Kasumi-1 (cell line): ENCODE measurements around the gene WNT9A.

Experiments used
- DNase-seq, 2 experiments: peaks; one replicate each; lab custom pipeline; 2025; lab: John Stamatoyannopoulos, UW

Gene WNT9A

DNA sequence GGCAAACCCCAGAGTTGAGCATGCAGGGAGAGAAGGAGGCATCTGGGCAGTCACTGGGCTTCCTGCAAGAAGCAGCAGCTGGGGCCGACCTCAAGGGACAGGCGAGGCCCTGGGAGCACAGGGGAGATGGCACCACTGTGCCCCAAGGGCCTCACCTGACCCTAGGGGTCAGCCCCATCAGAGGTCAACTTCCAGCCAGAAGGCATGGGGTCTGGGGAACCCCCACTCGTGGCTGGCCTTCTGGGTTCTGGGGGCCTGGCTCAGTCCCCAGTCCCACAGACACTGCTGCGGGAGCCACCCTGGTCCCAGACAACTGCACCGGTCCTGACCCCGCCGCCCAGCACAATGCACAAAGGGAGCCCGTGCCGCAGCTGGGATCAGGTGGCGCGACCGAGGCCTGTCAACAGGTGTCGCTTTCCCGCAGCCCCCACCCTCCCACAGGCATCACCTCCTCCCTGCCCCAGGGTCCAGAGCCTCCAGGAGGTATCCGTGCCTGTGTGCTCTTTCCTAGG is 6.2 kb downstream of the WNT9A start:
- no peak for DNase-seq

GRCh38 chr1:227940791-227941241 is 6.9 kb downstream of the WNT9A start:
- DNase-seq: no peak

- DNase-seq: no peak
These were observed 7.7 kb downstream of the WNT9A start for GRCh38 chr1:227939791-227940771.

DNA sequence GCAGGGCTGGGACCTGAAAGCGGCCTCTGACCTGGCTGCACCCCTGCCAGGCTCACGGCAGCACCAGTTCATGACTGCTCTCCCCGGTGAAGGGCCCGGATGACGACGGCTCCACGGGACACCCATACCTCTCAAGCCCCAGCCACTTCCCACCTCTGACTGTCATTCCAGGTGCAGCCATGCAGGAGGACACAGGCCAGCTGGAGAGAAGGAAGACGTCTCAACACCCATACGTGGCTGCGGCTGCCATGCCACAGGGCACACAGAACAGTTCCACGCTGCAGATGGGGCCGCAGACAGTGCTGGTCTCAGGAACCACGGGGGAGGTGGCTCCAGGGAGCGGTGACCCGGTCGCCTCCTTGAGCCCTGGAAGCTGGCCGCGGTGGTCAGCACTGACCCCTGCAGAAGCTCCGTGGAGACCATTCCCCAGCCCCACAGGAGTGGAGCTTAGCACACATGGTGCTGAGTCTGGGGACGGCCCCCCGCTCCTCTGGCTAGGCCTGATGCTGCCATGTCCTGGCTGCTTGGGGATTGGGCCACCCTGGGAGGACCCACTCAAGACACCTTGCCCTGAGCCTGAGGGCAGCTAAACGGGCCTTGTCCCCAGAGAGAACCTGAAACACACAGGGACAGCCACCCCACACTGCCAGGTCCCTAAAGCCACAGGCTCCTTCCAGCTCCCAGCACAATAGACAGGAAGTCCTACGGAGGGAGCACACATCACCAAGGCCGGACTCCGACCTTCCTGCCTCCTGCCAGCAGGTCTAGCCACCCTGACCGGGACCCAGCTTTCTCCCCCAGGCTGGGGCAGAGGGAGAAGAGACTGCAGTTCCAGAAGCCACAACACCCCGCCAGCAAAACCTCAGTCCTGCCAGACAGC is 8.6 kb downstream of the WNT9A start:
- DNase-seq: no peak

- DNase-seq: no peak
These were observed 9.5 kb downstream of the WNT9A start for GRCh38 chr1:227938276-227938675.

- no peak for DNase-seq
These were observed 9.9 kb downstream of the WNT9A start for GRCh38 chr1:227937838-227938145.

GRCh38 chr1:227937031-227937837 is 10.5 kb downstream of the WNT9A start:
- peak; percentile 69 to 79 for DNase-seq

DNA sequence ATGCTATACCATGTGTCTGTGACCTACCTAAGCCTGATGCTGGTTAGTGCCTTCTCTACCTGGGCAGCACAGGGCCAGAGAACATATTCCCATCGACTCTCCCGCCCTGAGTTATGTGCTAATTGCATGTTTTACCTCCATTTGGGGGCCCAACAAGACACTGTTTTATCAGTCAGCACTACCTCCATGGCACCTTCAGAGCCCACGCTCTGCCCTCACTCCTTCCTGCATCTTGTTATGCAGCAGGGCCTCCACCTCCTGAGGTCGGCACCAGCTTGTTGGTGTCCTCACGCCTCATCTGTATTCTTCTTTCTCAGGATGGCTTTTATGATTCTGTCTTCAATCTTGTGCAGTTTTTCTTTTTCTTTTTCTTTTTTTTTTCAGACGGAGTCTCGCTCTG is 11.9 kb downstream of the WNT9A start:
- DNase-seq: no peak

GRCh38 chr1:227934476-227935313 is 13.0 kb downstream of the WNT9A start:
- peak; percentile 55 to 66 for DNase-seq

GRCh38 chr1:227929751-227930472 is 17.8 kb downstream of the WNT9A start:
- no peak for DNase-seq

DNA sequence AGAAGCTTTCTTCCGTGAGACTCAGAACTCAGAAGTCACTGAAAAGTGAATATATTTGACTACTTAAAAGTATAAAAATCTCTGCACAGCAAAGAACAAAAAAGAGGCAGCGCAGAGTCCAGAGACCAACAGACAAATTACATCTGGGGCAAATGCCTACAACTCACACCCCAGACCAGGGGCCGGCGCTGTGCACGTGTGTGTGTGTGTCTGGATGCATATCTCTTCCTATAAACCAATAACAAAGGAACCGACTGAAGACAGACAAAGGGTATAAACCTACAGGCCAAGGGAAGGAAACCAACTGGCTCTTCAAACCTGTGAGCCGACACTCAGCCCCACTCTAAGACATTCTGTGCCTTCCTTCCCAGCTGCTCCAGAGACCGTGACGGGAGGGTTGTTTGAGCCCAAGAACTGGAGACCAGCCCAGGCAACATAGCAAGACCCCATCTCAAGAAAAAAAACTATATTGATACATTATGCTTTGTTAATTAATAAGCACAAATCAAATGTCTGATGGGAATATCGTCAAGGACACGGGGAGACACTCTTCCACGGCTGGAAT is 18.8 kb downstream of the WNT9A start:
- DNase-seq: no peak

DNA sequence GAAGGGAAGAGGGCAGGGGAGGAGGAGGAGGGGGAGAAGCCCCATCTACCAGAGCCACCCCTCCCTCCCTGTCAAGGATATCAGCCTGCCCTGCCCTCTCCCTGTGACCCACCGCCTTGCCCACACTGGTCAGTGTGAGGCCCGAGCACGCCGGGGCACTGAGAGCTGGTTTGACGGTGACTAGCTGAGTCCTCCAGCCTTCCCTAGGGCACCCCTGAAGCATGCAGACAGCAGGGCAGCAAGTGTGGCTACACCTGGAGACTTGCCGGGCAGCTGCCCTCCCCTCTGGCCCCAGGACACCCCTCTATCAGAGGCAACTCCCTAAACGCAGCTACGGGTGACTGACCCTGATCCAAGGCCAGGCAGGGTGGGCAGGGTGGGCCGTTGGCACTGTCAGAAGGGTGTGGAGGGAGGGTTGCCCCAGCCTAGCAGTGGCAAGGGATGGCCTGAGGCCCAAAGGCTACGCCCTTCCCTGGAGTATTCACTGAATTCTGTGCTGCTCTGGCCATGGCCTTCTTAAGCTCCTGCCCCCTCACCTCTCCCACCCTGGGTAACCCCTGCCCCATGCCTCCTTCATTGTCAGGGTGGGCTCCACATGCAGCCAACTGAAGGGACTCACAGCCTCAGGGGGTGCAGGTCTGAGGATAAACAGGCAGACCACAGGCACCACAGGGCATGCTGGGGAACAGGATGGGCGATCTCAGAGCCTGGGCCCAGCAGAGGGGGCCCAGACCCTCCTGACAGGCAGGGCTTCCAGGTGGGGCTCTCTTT is 19.6 kb downstream of the WNT9A start:
- no peak for DNase-seq

GRCh38 chr1:227926896-227927885 is 20.5 kb downstream of the WNT9A start:
- DNase-seq: no peak

- no peak for DNase-seq
These were observed 21.4 kb downstream of the WNT9A start for GRCh38 chr1:227926216-227926791.

DNA sequence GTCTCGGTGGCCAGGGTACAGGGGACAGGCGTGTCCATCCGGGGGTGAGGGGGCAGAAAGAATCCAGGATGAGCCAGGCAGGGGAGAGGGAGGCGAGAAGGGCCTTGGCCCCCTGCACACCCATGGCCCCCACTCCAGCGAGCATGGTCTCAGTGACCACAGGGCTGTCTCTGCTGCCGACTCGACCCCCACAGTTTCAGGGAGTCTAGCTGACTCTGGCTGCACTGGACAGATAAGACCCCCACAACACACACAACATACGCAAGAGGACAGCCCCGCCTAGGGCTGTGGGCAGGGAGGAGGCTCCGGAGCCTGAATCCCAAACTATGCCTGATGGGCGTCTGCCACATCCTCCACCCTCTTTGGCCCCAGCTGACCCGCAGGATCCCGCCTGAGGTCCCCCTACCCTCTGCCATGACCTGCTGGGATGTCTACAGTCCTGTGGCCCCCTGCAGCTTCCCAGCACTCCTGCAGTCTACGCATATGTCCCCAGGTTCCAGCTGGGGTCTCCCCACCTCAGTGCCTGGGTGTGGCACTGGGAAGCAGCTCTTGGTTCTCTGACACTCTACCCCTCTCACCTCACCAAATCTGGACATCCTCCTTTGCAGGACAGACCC is 22.0 kb downstream of the WNT9A start:
- no peak for DNase-seq

DNA sequence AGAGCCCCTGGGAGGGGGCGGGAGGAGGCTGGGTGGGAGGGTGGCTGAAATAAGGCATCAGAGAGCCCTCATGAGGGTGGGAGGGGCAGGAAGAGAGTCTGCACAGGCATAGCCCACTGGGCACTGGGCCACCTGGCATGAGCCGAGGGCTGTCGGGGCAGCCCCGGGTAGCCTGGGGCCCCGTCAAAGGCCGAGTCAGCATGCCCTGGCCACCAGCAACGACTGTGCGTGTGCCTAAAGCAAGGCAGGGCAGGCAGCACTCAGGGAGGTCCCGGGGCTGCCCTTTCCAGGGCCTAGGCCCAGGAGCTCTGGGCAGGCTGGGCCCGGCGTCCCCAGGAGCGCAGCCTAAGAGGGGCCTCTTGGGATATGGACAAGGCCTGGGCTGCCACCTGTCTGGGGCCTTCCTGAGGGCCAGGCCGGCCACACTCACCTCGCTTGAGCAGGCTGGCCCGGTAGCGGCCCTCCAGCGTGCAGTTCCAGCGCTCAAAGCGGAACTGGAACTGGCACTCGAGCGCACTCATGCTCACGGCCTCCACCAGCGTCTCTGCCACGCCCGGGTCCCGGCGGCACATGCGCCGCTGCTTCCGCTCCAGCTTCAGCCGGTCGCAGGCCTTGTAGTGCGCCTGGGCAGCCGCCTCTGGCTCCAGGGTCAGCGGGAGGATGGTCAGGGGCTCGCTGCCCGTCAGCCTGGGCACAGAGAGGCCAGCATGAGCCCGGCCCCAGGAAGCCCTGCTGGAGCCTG is 22.7 kb downstream of the WNT9A start:
- DNase-seq: no peak
